ENCODE results near the gene NFE2L2. TPM values are rescaled to one million over a fixed set of nuclear protein-coding genes. Genes with fewer than 3 reads are reported as not detected.

NFE2L2 gene
- total and polyA plus RNA-seq, 9 of the 15 experiments (the other 6 are each of a cell fraction or from before 2014, with no cell fraction given): 29.3 to 120 (median 59.3) TPM

DNA sequence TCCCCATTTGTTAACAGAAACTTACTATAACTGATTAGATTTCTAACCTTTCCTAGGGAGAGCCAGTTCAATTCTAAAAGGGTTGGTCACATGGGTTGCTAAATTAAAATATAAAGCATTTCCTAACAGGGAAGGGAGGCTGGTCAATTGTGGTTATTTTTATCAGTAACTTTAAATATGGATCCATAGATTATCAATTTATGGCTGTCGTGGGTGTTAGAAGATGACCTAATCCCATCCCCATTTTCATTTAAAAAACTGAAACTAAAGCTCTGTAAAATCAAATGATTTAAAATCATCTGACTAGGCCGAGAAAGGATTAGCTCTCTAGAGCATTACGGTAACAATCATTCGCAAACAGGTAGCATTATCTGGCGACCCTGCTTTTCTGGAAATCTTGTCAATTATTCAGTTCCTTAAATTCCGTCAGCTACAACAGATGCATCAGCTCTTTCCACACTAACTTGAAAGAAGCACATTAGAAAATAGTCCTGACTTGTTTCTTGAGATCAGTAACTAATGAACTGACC lies 52.9 kb downstream of the NFE2L2 start (continued):
- TF ChIP-seq, protein P1, sequence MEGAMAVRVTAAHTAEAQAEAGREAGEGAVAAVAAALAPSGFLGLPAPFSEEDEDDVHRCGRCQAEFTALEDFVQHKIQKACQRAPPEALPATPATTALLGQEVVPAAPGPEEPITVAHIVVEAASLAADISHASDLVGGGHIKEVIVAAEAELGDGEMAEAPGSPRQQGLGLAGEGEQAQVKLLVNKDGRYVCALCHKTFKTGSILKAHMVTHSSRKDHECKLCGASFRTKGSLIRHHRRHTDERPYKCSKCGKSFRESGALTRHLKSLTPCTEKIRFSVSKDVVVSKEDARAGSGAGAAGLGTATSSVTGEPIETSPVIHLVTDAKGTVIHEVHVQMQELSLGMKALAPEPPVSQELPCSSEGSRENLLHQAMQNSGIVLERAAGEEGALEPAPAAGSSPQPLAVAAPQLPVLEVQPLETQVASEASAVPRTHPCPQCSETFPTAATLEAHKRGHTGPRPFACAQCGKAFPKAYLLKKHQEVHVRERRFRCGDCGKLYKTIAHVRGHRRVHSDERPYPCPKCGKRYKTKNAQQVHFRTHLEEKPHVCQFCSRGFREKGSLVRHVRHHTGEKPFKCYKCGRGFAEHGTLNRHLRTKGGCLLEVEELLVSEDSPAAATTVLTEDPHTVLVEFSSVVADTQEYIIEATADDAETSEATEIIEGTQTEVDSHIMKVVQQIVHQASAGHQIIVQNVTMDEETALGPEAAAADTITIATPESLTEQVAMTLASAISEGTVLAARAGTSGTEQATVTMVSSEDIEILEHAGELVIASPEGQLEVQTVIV (CRISPR knock-in tag; IDR thresholded peaks at IDR 0.05; ENCODE audit: borderline replicate concordance): peak; percentile 53; the same call in 1 of the 2 replicates
- TF ChIP-seq MECOM (CRISPR knock-in tag; IDR thresholded peaks at IDR 0.05) (0 out of 2 replicates have a peak, but pooled peaks have one; percentile 4), ZNF766 (CRISPR knock-in tag; conservative IDR thresholded peaks at IDR 0.05) (peak; percentile 17; the same call in 1 of the 2 replicates), MLLT1 (IDR thresholded peaks at IDR 0.05) (no peak), KHSRP (IDR thresholded peaks at IDR 0.05) (no peak)

DNA sequence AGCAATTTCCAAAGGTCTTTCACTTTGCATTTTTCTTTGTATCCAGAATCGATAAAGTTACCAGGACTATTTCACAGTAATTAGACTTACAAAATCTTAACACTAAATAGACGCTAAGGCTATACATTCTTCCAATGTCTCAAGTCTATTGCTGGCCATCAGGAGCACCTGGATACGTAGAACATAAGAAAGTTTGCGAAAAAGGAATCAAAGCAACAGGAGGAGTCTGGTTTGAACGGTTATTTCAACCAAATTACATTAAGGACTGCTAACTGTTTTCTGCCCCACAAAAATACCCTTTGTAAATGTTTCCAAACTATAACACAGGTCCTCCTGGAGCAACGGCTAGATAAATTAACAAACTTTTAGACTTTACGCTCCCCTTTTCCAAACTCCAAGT lies 53.4 kb downstream of the NFE2L2 start:
- no TSS peak for BruUV-seq (replicated peaks)
- H3K36me3 ChIP-seq (ENCODE audit: control insufficient read depth, insufficient read depth, low read length): peaks cover 28% of the 10 kb centered on the region
- POLR2A ChIA-PET: interaction anchor here (0.9 to 1.8 kb wide), 14 partner anchors 9 to 183 kb away, joined by 3 to 33 read pairs (median 8); partner anchors contain the start of gene NFE2L2
- in situ Hi-C loops (cut with MboI) (no loop called here), intact Hi-C loops (cut with micrococcal nuclease) (no loop called here)
- H2AFZ ChIP-seq (ENCODE audit: low read depth, low read length): peak overlapping the region; percentile 66
- no peaks in the 10 kb centered on the region for H3K9me1 ChIP-seq (ENCODE audit: control insufficient read depth, insufficient read depth, low read length)
- DNase-seq (ENCODE audit: extremely low read depth in 1 of 4, low spot score in 3 of 4) (no peak), ATAC-seq (no peak), FAIRE-seq (no peak)
- CTCF ChIA-PET (ENCODE audit: low intra/inter-chr PET ratio): no interaction called here
- peak overlapping the region; percentile 99 for H3K27ac ChIP-seq (ENCODE audit: extremely low read depth, low read depth, low read length)
- H3K4me2 ChIP-seq (ENCODE audit: insufficient read depth, low read length): peak overlapping the region; percentile 98
- peaks cover 17% of the 10 kb centered on the region for H4K20me1 ChIP-seq (replicated peaks; ENCODE audit: control insufficient read depth, insufficient read depth, low read length)
- peak overlapping the region; percentile 90 for H3K4me3 ChIP-seq
- WGBS (ENCODE audit: insufficient coverage, low coverage, missing lambda C conversion rate): 6% methylated on average over 7 of the region's 7 CpGs
- H3K79me2 ChIP-seq (ENCODE audit: control insufficient read depth, insufficient read depth, low read length): peaks cover 53% of the 10 kb centered on the region
- H3K4me1 ChIP-seq (replicated peaks in 1 of 2; ENCODE audit: control insufficient read depth in 2 of 2, insufficient read depth in 2 of 2, low read length in 2 of 2): peaks cover 3 to 6% of the 10 kb centered on the region in 2 experiments; a peak in 4 of 5 replicates
- peak overlapping the region; percentile 17 to 99; a peak in 3 of 4 replicates for H3K9ac ChIP-seq (ENCODE audit: insufficient read depth in 1 of 2, low read depth in 2 of 2, low read length in 2 of 2)
- no peaks in the 10 kb centered on the region for H3K9me3 ChIP-seq (replicated peaks; ENCODE audit: control insufficient read depth, insufficient read depth, low read depth, low read length)
- H3K27me3 ChIP-seq (ENCODE audit: control insufficient read depth in 2 of 2, insufficient read depth in 2 of 2, low read length in 2 of 2): no peaks in the 10 kb centered on the region
- TF ChIP-seq TBP (optimal IDR thresholded peaks at IDR 0.05; ENCODE audit: low read depth, low read length): no peak
- peak in 1 of 2 experiments; percentile 19; a peak in 1 of 4 replicates for TF ChIP-seq SRF (CRISPR knock-in tag; IDR thresholded peaks at IDR 0.05)
- TF ChIP-seq TOE1 (IDR thresholded peaks at IDR 0.05; ENCODE audit: borderline replicate concordance): 0 out of 2 replicates have a peak, but pooled peaks have one; percentile 7
- no peak for TF ChIP-seq TOE1 (CRISPR knock-in tag; IDR thresholded peaks at IDR 0.05; ENCODE audit: borderline replicate concordance, low read depth)
- no peak for TF ChIP-seq ZNF57 (CRISPR knock-in tag; IDR thresholded peaks at IDR 0.05)
- TF ChIP-seq SP2 (IDR thresholded peaks at IDR 0.05; ENCODE audit: extremely low read depth, low read depth, low read length, poor library complexity, severe bottlenecking): no peak
- no peak for TF ChIP-seq PHB (CRISPR knock-in tag; IDR thresholded peaks at IDR 0.05)
- TF ChIP-seq, protein P2, sequence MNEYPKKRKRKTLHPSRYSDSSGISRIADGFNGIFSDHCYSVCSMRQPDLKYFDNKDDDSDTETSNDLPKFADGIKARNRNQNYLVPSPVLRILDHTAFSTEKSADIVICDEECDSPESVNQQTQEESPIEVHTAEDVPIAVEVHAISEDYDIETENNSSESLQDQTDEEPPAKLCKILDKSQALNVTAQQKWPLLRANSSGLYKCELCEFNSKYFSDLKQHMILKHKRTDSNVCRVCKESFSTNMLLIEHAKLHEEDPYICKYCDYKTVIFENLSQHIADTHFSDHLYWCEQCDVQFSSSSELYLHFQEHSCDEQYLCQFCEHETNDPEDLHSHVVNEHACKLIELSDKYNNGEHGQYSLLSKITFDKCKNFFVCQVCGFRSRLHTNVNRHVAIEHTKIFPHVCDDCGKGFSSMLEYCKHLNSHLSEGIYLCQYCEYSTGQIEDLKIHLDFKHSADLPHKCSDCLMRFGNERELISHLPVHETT (CRISPR knock-in tag; conservative IDR thresholded peaks at IDR 0.05 in 1 of 2, IDR thresholded peaks at IDR 0.05 in 1 of 2): no peak
- 0 out of 2 replicates have a peak, but pooled peaks have one; percentile 18 for TF ChIP-seq DDX20 (tag; IDR thresholded peaks at IDR 0.05; ENCODE audit: low read depth)

Measured in K562 (cell line).